Nucleus accumbens (tissue), 56 donors: ENCODE measurements around the gene ZDHHC8.

ENCODE experiments used
- DNase-seq, 56 donors: peaks; one replicate each; lab custom pipeline; 2025; lab: John Stamatoyannopoulos, UW

ZDHHC8 gene

GRCh38 chr22:20139391-20140106 lies 7.9 kb downstream of the ZDHHC8 start:
- no peak for DNase-seq

- DNase-seq: no peak
Observed at GRCh38 chr22:20140107-20140445, 8.5 kb downstream of the ZDHHC8 start.

- DNase-seq: no peak
Observed at GRCh38 chr22:20140521-20140964, 8.9 kb downstream of the ZDHHC8 start.

DNA sequence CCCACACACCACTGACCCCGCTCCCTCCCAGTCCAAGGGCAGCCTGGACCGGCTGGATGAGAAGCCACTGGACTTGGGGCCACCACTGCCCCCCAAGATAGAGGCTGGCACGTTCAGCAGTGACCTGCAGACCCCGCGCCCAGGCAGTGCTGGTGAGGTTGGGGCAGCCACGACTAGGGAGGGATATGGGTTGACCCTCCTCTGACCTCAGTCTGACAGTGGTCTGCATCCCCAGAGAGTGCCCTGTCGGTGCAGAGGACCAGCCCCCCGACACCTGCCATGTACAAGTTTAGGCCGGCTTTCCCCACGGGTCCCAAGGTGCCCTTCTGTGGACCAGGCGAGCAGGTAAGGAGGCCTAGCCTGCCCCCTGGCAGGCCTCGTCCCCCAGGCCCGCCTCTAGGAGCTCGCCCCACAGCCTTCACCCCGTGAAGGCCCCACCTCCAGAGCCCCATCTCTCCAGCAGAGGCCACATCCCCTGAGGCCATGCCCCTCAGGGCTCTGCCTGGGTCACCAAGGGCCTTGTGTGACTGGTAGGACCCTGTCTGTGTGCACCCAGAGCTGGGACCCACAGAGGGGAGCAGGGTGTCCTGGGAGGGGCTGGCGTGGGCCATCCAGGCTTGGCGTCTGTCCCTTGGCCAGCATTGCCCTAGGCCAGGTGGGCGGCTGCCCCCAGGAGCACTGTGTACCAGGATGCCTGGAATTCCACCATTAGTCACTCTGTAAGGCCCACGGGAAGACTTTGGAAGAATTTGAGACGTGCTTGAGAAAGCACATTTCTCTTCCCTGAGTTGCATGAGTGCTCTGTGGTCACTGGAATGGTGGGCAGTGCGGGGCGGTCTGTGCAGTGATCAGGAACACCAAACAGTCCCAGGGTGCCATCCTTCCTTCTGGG lies 9.8 kb downstream of the ZDHHC8 start:
- no peak for DNase-seq

- no peak for DNase-seq
Observed at GRCh38 chr22:20142711-20143621, 11.4 kb downstream of the ZDHHC8 start.

- DNase-seq: no peak
Observed at GRCh38 chr22:20143883-20144665, 12.5 kb downstream of the ZDHHC8 start.

GRCh38 chr22:20145206-20145831 lies 13.7 kb downstream of the ZDHHC8 start:
- DNase-seq: no peak

- DNase-seq: no peak
Observed at GRCh38 chr22:20145832-20146223, 14.2 kb downstream of the ZDHHC8 start.

GRCh38 chr22:20146777-20147176 lies 15.2 kb downstream of the ZDHHC8 start:
- DNase-seq: no peak

- no peak for DNase-seq
Observed at GRCh38 chr22:20147237-20147988, 15.8 kb downstream of the ZDHHC8 start.

DNA sequence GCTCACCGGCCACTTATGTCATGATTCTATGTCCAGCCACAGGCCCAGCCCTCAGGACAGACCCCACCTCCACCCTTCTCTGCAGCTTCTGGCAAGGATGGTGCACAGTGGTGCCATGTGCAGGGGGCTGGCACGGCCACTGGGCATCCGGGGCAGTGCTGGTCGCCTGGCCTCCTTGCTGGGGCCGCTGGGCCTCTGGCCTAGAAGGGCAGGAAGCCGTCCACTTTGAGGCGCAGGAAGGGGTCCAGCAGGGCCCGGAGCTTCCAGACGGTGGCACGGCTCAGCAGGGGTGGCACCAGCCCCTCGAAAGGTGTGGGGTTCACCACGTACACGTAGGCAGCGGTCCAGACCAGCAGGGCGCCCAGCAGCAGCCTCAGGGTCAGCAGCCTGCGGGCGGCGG lies 16.8 kb downstream of the ZDHHC8 start:
- no peak for DNase-seq

DNA sequence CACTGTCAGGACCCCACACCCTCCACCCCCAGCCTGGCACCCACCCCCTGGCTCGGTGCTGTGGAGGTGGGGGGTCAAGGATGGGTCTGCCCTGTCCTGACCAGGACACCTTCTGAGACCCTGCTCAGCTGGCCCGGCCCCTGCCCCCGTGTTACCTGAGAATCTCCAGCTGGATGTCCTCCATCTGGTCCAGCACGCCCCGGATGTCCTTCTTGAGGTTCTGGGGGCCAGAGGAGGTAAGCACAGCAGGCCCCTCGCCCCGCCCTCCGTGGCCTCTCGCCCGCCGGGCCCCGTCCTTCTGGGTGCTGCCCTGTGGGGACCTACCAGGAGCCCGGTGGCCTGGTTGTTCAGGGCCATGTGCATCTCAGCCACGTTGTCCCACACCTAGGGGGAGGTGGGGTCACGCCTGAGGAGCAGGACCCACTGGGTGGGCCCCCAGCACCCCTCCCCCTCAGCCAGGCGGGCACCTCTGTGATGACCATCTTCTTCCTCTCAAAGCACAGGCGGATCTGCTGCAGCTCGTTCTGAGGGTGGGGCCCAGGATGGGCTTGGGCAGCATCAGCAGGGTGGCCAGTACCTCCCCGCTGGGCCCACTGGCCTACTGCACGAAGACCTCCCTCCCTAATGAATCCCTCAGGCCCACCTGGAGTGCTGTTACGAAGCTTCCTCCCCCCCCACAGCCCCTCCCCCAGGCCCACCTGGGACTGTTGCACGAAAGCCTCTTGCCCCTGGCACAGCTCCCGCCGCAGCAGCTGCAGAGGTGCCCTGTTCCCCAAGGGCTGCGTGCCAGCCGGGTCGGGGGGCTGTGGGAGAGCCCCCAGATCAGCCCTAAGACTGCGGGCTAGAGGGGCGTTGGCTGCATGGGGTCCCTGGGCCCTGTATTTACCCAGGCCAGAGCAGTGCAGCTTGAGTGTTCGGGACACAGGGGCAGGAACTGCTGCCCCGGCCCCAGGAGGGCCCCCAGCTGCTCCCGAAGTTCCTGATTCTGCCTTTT lies 17.9 kb downstream of the ZDHHC8 start:
- no peak for DNase-seq

DNA sequence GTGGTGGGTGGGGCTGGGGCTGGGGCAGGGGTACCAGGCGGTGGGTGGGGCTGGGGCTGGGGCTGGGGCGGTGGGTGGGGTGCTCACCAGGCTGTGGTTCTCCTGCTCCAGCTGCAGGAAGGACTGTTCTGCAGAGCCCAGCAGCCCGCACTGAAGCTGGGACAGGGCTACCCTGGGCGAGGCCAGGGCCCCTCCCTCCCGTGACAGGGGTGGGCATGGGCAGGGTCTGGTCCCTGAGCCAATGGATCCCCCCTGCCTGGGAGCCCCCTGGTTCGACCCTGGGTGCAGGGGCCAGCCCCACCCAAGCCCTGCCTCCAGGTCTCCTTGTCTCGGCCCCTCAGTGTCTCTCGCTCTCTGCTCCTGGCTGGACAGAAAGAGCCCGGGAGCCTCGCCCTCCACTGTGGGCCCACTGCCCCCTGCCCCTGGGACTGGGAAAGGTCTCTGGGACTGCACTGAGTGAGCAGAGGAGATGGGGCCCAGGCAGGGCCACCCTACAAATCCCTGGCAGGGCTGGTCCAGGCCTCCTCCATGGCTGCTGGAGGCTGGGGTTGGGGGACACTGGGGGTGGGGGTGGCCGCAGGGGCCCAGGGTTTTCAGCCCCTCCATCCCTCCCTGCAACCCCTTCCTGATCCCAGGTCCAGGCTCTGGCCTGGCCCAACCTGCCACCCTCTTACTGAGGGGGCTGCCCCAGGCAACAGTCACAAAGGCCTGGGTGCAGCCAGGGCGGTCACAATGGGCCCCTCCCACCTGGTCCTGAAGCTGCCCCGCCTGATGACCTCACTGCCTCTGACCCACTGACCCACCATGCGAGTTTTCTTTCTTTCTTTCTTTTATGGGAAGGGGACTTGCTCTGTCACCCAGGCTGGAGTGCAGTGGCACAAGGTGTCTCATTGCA lies 19.0 kb downstream of the ZDHHC8 start, which contains the start of gene CCDC188:
TSS of gene CCDC188 (minus strand) at position 675 of the 895 bp plus-strand sequence. CDS start at position 606, 69 bp downstream.
- no peak for DNase-seq

DNA sequence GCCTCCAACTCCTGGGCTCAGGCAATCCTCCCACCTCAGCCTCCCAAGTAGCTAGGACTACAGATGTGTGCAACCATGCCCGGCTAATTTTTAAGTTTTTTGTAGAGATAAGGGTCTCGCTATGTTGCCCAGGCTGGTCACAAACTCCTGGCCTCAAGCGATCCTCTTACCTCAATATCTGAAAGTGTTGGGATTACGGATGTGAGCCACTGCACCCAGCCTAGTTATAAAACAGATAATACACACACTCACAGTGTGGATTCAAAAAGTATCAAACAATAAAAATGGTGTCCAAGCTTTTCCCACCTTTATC lies 19.6 kb downstream of the ZDHHC8 start:
- no peak for DNase-seq

- no peak for DNase-seq
Observed at GRCh38 chr22:20152464-20152890, 20.9 kb downstream of the ZDHHC8 start.

- DNase-seq: no peak
Observed at GRCh38 chr22:20153945-20154344, 22.3 kb downstream of the ZDHHC8 start.
